NOMO-1 treated with DMSO at 0.1 percent for 48 hours (cell line): ENCODE measurements around the gene MAP3K1.

Source experiments
- DNase-seq: peaks from one replicate; lab custom pipeline; 2025; ENCODE audit not compliant: unreplicated experiment; lab: John Stamatoyannopoulos, UW

Gene MAP3K1

DNA sequence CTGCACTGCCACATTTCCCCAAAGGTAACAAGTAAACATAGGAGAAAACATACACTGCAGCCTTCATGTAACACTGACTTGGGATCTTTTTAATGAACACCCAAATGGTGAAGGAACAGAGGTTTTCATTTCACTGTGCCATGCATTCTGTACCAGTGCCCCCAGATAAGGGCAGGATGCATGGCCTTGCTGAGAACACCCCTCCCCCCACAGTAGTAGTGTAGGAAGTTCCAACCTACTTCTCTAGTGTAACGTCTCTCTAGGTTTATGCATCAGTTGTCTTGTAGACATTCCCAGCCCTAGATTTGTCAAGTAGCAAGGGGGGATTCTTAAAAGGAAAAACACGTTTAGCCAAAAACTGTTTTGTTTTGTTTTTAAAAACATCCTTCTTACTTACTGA lies 29.9 kb downstream of the MAP3K1 start:
- DNase-seq = no peak

DNA sequence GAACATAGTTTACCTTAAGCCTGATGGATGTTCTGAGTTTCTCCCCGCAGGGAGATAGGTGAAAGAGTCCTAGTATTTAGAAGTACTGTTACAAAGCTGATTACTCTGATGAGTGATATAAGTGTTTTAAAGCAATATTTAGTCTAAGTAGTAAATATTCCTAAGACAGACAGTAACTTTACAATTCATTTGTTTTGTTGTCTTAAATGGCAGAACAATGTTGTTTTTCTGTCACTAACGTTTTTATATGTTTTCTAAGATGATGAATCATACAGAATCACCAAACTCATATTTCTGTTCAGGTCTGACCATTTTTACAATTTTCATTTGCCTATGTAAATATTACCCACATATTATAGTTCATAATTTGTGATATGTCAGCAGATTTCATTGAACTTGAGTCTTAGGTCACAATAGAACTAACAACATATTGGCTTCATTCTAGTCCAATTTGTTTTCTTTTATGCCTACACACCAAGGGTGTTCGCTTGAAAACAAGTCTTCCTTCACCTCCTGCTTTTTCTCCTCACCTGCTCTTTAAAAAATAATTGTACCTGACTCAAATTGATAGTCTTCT lies 30.6 kb downstream of the MAP3K1 start:
- DNase-seq = no peak

DNA sequence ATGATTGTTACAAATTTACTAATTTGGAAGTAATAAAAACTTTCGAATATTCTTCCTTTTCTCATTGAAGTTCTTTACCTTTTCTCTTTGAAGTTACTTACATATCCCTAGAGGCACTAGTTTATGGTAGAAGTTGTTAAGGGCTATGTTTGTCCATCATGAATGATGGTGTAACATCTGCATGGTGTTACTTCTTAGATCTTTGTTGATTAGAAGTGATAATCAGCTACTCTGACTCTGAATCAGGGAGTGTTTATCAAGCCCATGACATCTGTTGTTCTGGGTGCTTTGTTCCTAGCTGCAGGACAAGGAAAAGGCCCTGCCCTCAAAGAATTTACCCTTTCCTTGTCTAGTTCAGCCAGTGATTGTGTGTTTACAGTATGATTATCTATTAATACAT lies 32.9 kb downstream of the MAP3K1 start:
- DNase-seq = no peak

DNA sequence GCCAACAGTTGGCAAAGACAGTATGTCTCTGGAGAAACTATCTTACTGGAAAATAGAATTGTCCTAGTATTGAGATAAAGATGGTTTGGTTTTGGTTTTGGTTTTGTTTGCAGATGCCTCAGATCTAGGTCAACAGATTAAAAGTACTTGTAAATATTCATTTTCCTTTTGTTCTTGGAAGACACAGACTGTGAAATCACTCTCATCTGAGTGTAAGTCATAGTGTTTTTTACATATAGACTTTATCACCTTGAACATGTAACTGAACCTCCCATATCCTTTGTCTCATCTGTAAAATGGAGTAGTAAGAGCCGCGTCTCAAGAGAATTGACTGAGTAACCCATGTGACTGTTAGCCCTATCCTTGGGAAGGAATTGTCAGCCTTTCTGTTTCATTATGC lies 34.3 kb downstream of the MAP3K1 start:
- no peak for DNase-seq

DNA sequence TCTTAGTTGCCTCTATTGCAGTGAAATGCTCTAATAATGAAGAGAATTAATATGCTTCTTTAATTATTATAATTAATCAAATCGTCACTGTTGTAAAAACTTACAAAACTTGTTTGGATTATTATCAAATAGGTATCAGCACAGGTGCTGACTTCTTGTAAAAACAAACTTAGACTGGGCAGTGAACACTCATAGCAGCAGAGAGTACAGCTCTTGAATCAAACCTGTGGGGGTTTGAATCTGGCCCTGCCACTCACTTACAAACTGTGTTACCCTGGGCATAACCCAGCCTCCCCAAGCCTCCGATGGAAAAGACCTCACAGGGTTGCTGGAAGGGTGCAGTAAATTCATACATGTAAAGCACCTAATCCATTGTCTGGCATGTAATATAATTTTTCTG lies 35.1 kb downstream of the MAP3K1 start:
- no peak for DNase-seq

DNA sequence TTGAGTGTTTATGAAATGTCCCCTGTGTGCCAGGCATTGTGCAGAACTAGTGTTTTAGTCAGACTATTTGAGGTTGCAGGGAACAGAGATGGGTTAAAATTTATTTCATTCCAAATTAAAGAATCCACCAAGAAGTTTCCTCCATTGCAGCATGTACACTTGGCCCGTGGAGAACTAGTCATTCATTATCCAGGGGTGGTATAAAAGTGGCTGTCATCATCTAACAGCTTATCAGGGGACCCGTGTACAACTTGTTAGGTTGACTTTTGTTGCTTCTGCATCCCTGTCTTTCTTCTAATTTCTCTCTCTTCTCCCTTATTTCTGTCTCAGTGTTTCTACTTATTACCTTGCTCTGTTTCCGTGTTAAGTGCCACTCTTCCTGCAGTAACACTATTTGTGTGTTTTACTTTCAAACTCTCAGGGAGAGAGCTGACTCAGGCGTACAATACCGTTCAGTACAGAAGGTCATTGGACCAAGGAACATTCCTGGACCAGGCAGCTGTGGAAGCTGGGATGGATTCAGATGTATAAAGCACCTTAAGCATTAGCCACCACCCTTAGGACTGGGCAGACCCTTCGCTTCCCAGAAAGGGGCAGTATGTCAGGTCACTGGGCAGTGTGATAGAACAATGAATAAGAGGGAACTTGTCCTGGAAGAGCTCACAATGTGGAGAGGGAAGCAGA lies 36.1 kb downstream of the MAP3K1 start:
- no peak for DNase-seq

DNA sequence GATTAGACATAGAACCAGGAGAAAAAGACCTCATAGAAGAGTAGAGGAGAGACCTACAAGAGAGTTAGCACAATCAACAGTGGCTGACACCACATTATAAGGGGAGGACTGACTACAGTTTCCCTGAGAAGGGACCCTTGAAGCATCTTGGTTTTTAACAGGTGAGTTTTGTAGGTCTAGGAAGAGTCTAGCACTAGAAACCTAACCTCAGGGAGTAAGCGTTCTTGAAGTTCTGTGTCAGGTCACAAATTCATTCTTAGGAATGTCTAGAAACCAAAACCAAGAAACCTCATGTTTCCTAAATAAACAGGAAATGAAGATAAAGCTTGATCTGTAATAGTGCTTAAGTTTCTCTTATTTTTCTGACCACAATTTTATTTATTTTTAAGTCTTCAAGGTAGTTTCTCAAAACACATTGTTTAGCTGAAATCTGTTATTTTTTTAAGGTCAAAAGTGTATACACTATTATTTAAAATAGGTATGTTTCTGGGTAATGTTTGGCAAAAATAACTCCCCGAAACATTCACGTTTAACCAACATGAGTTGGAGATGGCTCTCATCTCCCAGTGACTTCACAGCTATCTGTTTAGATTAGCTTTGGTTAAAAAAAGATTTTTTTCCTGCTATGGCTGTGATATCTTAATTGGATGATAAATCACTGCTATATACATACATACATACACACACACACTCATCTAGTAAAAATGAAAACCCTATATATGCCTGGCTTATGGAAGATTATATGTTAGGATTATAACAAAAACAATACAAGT lies 37.1 kb downstream of the MAP3K1 start:
- no peak for DNase-seq

DNA sequence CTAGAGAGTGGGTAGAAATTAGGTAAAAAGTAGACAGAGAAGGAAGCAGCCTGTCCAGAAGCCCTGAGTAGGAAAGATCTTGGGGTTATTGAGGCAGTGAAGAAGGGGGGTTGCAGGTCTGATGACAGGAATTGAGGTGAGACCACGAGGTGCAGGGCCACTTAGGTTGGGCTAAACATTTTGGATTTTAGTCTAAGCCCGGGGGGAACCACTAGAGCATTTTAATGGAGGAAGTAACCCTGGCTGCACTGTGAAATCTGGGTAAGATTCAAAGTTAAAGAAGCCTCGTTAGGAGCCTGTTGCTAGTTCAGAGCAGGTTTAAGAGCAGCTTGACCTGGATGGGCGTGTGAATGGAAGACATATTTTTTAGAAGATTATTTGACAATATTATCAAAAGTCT lies 38.3 kb downstream of the MAP3K1 start:
- DNase-seq = no peak

DNA sequence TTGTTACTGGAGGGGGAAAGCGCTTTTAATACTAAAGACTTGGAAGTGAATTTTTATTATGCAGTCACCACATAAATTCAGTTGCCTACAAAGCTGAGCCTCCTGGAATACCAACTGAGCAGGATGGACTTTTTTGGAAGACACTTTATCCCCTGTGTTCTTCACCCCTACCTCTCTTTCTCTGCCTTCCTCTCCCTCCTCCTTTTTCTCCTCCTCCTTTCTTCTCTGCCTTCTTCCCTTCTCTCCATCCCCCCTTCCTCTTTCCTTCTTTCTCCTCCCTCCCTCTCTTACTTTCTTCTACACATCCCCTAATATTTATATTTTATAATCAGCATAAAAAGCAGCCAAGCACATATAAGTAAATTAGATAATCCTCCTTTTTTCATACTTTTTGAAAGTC lies 39.6 kb downstream of the MAP3K1 start:
- DNase-seq = no peak

DNA sequence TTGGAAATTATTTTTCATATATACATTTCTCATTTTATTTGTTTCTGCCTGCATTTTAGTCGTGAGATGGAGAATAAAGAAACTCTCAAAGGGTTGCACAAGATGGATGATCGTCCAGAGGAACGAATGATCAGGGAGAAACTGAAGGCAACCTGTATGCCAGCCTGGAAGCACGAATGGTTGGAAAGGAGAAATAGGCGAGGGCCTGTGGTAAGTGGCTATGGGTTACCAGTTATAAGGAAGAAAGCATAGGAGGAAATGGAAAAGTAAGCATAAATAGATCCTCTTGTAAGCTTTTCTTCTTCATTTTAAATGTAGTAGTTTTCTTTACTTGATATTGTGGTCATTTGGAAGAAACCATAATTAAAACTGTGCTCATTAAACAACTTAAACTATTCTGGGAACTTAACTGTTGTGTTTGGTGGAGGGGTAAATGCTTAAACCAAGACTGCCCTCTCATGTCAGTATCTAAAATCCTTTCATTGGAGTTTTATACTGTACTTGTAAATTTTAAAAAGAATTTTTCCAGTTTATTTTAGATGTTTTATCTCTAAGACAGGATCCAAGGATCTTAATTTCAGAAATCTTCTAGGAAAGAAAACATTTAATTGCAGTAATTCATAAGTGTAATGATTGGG lies 41.3 kb downstream of the MAP3K1 start:
- DNase-seq = no peak

DNA sequence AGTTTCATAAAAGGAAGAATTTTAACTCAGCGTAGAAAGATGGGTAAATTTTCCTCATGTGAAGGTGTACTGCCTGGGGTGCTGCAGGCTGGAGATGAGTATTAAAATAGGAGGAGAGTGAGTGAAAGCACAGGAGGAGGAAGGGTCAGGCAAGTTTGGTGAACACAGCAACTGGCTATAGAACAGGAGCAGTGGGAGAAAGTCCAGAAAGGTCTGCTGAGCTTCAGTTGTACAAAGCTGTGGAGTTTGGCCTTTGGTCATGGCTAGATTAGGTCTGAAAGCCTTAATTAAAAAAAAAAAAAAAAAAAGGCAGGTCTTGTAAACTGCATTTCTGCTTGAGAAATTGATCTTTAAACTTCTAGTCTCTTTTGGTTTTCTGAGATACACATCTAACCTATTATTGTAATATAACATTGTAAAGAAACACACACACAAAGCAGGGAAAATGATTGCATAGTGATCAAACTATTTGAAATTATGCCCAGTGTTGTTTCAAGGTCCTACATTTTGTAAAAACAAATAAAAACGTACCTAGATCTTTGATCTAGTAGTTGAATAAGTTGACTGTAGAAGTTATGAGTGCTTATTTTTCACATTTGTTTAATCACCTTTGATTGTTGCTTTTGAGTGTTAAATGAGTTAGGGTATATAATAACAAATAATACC lies 43.6 kb downstream of the MAP3K1 start:
- no peak for DNase-seq

DNA sequence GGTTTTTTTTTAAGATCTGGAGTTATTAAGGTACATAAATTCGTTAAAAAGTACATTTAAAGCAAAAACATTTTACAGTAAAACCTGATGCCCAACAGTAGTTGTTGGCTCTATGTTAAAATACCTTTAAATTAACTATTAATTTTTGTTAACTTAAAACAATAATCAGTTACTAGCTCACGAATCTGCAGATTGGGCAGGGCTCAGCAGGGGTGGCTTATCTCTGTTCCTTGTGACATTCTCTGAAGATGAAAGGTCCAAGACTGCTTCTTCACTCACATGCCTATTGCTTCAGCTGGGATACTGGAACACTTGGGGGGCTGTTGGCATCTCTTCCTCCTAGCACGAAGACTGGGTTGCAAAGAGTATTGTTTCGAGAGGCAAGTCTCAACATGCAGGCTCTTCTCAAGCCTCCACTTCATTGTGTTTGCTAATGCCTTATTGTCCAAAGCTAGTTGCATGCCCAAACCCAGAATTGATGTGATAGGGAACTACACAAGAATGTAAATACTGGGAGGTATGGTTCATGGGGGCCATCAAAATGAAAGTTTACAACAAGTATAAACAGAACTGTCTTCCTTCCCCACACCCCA lies 46.6 kb downstream of the MAP3K1 start:
- no peak for DNase-seq

DNA sequence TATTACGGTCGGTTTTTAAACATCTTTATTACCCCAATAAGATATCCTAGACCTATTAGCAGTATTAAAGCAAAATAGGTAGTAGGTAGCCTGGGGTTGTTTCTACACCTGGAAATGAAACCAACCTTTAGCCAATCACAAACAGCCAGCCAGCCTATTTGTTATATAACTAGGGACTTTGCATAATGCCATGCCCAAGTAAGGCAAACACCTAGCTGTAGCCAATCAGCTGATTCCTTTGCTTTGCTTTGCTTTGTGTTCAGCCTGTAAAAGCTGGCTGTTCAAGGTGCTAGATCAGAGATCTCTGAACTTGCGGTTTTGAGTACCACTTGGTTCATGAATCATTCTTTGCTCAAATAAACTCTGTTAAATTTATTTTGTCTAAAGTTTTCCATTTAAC lies 47.6 kb downstream of the MAP3K1 start:
- DNase-seq = no peak

DNA sequence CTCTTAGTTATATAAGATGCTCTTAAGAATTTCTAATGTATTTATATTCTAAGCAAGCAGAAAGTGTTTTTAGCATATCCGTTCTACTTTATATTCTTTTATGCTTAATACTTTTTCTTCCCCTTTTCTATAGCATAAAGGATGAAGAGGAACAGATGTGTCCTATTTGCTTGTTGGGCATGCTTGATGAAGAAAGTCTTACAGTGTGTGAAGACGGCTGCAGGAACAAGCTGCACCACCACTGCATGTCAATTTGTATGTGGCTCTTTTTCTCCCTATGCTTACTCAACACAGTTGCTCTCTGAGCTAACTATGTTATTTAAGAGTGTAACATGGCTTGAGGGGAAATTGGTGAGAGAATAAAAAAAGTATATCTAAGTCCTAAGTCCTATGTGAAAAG lies 56.4 kb downstream of the MAP3K1 start:
- DNase-seq = no peak

DNA sequence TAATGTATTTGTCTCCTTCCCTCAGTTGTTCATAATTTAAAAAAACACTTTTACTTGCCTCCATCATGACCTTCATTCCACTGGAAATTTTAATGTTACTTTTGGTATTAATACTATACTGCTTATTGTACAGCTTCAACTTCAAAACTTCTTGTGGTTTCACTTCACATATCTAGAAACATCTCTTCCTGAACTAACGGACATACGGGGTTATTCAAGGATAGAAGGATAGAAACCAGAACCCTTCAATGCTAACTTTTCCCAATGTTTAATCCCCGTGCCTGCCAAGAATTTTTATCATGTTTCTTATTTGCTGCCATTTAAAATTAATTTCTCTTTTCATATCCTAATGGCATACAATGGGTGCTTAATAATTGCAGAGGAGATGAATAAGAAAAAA lies 57.7 kb downstream of the MAP3K1 start:
- DNase-seq = no peak

DNA sequence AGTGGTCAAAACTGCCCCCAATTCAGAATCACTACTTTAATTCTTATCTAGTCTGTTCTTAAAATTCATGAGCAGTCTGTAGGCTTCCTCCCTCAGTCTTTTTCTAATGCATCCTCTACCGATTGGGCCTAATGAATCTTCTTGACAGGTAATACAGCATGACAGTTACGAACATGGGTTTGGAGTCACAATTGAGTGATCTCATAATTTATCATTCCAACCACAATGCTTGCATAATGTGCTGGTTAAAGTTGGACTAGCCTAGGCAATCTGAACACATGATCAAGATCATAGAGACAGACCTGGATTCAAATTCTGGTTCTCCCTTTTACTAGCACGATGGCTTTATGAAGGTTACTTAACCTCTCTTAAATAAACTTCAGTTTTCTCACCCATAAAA lies 61.0 kb downstream of the MAP3K1 start:
- DNase-seq = peak; percentile 38

DNA sequence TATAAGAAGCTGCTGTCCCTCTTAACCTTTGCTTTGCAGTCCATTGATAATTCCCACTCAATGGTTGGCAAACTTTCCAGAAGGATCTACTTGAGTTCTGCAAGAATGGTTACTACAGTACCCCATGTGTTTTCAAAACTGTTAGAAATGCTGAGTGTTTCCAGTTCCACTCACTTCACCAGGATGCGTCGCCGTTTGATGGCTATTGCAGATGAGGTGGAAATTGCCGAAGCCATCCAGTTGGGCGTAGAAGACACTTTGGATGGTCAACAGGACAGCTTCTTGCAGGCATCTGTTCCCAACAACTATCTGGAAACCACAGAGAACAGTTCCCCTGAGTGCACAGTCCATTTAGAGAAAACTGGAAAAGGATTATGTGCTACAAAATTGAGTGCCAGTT lies 66.2 kb downstream of the MAP3K1 start:
- DNase-seq = no peak

DNA sequence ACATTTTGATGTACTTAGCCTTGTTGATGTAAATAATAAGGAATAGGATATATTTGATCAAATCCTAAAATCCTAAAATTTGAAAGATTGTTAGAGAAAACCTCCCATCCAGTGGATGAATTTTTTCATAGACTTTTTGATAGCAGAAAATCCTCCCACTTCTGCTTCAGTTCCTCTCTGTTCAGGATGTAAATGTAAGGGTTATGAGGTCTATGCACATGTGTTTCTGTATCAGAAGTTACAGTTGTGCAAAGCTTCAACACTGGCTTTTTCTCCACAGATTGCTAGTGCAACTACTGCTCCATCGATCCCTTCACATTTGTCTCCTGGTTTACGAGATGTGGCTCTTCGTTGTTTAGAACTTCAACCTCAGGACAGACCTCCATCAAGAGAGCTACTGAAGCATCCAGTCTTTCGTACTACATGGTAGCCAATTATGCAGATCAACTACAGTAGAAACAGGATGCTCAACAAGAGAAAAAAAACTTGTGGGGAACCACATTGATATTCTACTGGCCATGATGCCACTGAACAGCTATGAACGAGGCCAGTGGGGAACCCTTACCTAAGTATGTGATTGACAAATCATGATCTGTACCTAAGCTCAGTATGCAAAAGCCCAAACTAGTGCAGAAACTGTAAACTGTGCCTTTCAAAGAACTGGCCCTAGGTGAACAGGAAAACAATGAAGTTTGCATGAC lies 78.1 kb downstream of the MAP3K1 start:
- no peak for DNase-seq

DNA sequence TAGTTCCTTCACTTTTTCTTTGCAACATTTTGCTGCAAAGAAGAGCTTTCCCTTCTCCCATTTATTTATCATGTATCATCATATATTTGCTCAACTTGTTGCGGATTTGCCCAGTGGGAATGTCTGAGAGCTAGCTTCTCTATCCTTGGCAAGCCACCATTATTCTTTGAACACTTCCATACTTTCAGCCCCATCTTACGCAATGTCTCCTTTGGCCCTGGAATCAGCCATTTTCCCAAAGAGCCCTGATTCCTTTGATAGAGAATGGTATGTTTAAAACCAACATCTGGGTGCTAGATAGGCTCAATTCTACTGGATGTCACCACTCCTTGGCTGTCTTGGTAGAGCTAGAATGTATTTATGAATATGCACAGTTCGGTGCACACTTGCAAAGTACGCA lies 81.4 kb downstream of the MAP3K1 start:
- DNase-seq = no peak

DNA sequence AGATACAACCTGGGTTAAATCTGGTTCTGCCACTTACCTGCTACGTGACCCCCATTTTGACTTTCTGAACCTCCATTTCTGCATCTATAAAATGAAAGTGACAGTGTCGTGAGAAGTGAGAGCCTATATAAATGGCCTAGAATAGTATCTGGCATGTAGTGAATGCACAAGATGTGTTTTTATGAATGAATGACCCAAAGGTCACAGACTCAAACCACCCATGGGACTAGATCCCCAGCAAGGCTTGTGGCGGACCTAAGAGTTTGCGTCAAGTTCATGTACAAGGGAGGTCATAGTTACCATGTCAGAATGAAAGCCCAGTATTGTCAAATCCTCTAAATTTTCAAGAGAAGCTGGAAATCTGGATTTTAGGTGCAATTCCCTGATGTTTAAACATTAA lies 82.9 kb downstream of the MAP3K1 start:
- DNase-seq = no peak

DNA sequence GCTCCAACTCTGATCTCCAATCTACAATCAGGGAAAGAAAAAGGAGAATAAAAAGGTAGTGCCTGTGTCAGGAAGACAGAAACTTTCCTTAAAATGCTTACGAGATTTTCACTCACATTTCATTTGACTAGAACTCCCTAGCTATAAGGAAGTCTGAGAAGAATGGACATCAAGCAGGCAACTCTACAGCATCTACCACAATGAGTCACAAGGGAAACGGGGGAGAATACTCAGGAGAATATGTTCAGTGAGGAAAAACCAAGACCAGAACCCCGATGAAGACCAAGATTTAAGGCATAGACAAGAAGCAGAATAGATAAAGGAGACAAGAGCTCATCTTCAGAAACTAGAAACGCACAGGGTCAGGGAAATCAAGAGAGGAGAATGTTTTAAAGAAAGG lies 85.0 kb downstream of the MAP3K1 start:
- peak; percentile 9 for DNase-seq
